HFFc6 (cell line): Measurements from ENCODE around the gene WDR81. TPM values are rescaled to one million over a fixed set of nuclear protein-coding genes. Genes with fewer than 3 reads are reported as not detected.

Source experiments
- DNase-seq: peaks from one replicate; pipeline ENCODE4 v3.0.0-alpha.2; 2018
- H3K27ac Mint-ChIP-seq: 2 replicates; pipeline ENCODE4 v1.8.0; 2020; ENCODE audit warnings: mild to moderate bottlenecking, mixed read lengths
- H3K27me3 Mint-ChIP-seq: 2 replicates; pipeline ENCODE4 v1.8.0; 2021; ENCODE audit warnings: mild to moderate bottlenecking, moderate library complexity, mixed read lengths; ENCODE audit not compliant: insufficient read depth
- H3K36me3 Mint-ChIP-seq: 2 replicates; pipeline ENCODE4 v1.8.0; 2021; ENCODE audit warnings: low read depth, mixed read lengths
- H3K4me1 Mint-ChIP-seq: 2 replicates; pipeline ENCODE4 v1.8.0; 2020; ENCODE audit warnings: low read depth, mixed read lengths
- H3K4me3 Mint-ChIP-seq: 2 replicates; pipeline ENCODE4 v1.8.0; 2020; ENCODE audit warnings: mild to moderate bottlenecking, moderate library complexity, mixed read lengths
- H3K9me3 Mint-ChIP-seq: 2 replicates; pipeline ENCODE4 v1.8.0; 2020; ENCODE audit warnings: mild to moderate bottlenecking, mixed read lengths
- total RNA-seq, 6 experiments: library from RNA; stranded (reverse); fragmentation: NEBNext Ultra II Directional; extraction: Animal tissue kit (Norgen Biotek cat#: 25700); gene quantifications; 2 replicates in 1 of 6; 3 replicates in 5 of 6; pipeline ENCODE4 v1.2.3, GENCODE V29; 2021
- TF ChIP-seq, protein P1 (sequence below): fragments of 200-600 bp; sonication (generic); IDR thresholded peaks from 2 replicates; pipeline ENCODE4 v1.5.0; 2021; ENCODE audit warnings: antibody characterized with exemption, mild to moderate bottlenecking

Gene WDR81
- total RNA-seq, 6 experiments from 2014 or later: 12.5 to 18.1 (median 13.2) TPM

DNA sequence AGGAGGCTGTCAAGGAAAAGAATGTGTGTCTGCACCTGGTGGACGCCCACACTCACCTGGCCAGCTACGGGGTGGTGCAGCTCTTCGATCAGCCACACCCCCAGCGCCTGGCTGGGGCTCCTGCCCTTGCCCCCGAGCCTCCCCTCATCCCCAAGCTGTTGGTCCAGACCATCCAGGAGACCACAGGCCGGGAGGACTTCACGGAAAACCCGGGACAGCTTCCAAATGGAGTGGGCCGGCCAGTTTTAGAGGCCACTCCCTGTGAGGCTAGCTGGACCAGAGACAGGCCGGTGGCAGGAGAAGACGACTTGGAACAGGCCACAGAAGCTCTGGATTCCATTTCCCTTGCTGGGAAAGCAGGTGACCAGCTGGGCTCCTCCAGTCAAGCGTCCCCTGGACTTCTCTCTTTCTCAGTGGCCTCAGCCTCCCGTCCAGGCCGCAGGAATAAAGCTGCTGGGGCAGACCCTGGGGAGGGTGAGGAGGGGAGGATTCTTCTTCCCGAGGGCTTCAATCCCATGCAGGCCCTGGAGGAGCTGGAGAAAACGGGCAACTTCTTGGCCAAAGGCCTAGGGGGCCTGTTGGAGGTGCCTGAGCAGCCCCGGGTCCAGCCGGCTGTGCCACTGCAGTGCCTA is 2.2 kb downstream of the WDR81 start:
- TF ChIP-seq, protein P1, sequence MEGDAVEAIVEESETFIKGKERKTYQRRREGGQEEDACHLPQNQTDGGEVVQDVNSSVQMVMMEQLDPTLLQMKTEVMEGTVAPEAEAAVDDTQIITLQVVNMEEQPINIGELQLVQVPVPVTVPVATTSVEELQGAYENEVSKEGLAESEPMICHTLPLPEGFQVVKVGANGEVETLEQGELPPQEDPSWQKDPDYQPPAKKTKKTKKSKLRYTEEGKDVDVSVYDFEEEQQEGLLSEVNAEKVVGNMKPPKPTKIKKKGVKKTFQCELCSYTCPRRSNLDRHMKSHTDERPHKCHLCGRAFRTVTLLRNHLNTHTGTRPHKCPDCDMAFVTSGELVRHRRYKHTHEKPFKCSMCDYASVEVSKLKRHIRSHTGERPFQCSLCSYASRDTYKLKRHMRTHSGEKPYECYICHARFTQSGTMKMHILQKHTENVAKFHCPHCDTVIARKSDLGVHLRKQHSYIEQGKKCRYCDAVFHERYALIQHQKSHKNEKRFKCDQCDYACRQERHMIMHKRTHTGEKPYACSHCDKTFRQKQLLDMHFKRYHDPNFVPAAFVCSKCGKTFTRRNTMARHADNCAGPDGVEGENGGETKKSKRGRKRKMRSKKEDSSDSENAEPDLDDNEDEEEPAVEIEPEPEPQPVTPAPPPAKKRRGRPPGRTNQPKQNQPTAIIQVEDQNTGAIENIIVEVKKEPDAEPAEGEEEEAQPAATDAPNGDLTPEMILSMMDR: no peak
- Mint-ChIP-seq H3K27ac (no peak overlapping the region), H3K4me1 (peaks cover 25% of the 10 kb centered on the region), H3K36me3 (peaks cover 10% of the 10 kb centered on the region), H3K9me3 (no peaks in the 10 kb centered on the region), H3K27me3 (peaks cover 1% of the 10 kb centered on the region), H3K4me3 (no peak overlapping the region)
- DNase-seq: no peak

DNA sequence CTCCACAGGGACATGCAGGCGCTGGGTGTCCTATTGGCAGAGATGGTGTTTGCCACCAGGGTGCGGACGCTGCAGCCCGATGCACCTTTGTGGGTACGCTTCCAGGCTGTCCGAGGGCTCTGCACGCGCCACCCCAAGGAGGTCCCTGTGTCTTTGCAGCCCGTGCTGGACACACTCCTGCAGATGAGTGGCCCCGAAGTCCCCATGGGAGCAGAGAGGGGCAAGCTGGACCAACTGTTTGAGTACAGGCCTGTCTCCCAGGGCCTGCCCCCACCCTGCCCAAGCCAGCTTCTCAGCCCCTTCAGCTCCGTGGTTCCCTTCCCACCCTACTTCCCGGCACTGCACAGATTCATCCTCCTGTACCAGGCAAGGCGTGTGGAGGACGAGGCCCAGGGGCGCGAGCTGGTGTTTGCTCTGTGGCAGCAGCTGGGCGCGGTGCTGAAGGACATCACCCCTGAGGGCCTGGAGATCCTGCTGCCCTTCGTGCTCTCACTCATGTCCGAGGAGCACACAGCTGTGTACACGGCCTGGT is 2.8 kb downstream of the WDR81 start:
- Mint-ChIP-seq H3K27me3 (peaks cover 1% of the 10 kb centered on the region), H3K4me3 (no peak overlapping the region), H3K36me3 (peaks cover 10% of the 10 kb centered on the region), H3K9me3 (no peaks in the 10 kb centered on the region), H3K27ac (no peak overlapping the region), H3K4me1 (peaks cover 25% of the 10 kb centered on the region)
- no peak for DNase-seq
- TF ChIP-seq, protein P1: no peak

DNA sequence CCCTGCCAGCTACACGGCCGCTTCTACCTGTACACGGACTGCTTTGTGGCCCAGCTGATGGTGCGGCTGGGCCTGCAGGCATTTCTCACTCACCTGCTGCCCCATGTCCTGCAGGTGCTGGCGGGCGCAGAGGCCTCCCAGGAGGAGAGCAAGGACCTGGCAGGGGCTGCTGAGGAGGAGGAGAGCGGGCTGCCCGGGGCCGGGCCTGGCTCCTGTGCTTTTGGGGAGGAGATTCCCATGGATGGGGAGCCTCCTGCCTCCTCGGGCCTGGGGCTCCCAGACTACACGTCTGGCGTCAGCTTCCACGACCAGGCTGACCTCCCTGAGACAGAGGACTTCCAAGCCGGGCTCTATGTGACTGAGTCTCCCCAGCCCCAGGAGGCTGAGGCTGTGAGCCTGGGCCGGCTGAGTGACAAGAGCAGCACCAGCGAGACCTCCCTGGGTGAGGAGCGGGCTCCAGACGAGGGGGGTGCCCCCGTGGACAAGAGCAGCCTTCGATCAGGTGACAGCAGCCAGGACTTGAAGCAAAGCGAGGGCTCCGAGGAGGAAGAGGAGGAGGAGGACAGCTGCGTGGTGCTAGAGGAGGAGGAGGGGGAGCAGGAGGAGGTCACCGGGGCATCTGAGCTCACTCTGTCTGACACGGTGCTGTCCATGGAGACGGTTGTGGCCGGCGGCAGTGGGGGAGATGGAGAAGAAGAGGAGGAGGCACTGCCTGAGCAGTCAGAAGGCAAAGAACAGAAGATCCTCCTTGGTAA is 3.5 kb downstream of the WDR81 start:
- Mint-ChIP-seq H3K36me3 (peaks cover 10% of the 10 kb centered on the region), H3K27ac (no peak overlapping the region), H3K4me1 (peaks cover 22% of the 10 kb centered on the region), H3K4me3 (no peak overlapping the region), H3K9me3 (no peaks in the 10 kb centered on the region), H3K27me3 (peaks cover 1% of the 10 kb centered on the region)
- no peak for DNase-seq
- TF ChIP-seq, protein P1: no peak

DNA sequence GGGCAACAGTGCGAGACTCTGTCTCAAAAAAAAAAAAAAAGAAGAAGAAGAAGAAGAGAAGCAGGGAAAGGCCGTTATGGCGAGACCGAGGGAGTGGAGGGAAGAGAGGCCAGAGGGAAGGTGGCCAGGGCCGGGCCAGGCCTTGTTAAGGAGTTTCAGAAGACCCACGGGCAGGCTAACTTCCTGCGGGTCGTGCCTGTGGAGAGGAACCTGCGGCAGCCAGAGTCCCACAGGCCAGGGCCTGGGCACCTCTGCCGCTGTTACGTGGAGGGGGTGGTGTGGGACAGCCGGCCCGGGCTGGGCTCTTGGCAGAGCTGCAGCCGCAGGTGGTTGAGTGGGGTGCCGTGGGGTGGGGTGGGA is 5.4 kb downstream of the WDR81 start:
- Mint-ChIP-seq H3K27me3 (peaks cover 4% of the 10 kb centered on the region), H3K27ac (peak overlapping the region; percentile 19; the same call in 1 of the 2 replicates), H3K36me3 (peaks cover 15% of the 10 kb centered on the region)

DNA sequence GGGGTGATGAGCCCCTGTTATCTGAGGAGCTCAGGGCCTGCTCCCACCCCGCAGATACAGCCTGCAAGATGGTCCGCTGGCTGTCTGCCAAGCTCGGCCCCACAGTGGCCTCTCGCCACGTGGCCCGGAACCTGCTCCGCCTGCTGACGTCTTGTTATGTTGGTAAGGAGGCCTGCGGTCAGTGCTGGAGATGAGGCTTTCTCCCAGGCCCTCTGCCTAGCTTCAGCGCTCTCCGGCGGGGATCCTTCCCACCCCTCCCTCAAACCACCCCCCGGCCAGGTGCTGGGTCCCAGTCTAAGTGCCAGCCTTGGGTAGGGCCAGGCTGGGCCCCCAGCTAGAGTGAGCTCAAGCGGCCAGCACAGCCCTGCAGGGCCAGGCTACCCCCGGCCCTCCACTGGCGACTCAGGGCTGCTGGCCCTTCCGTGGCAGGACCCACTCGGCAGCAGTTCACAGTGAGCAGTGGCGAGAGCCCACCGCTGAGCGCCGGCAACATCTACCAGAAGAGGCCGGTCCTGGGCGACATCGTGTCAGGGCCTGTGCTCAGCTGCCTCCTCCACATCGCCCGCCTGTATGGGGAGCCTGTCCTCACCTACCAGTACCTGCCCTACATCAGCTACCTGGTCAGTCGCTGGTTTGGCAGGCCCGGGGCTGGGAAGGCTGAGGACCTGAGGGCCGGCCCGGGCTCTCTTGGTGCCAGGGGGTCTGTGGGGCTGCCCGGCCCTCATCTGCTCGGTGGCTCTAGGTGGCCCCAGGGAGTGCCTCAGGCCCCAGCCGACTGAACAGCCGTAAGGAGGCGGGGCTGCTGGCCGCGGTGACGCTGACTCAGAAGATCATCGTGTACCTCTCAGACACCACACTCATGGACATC is 6.1 kb downstream of the WDR81 start:
- Mint-ChIP-seq H3K4me1 (peaks cover 18% of the 10 kb centered on the region), H3K36me3 (peaks cover 14% of the 10 kb centered on the region), H3K9me3 (no peaks in the 10 kb centered on the region), H3K4me3 (0 out of 2 replicates have a peak overlapping the region, but pooled peaks have one; percentile 25), H3K27me3 (peaks cover 4% of the 10 kb centered on the region), H3K27ac (peak overlapping the region; percentile 90)
- TF ChIP-seq, protein P1: no peak
- DNase-seq: peak; percentile 82

More for the DNA sequence above, 5.4 kb downstream of the WDR81 start:
- H3K4me1 Mint-ChIP-seq: peaks cover 20% of the 10 kb centered on the region
- no peaks in the 10 kb centered on the region for H3K9me3 Mint-ChIP-seq
- no peak for DNase-seq
- peak overlapping the region; percentile 31; the same call in 1 of the 2 replicates for H3K4me3 Mint-ChIP-seq
- TF ChIP-seq, protein P1: no peak
